Heart right ventricle (tissue), 16 donors: ENCODE measurements around the gene TYMP. TPM values are rescaled to one million over a fixed set of nuclear protein-coding genes. Genes with fewer than 3 reads are reported as not detected.

Experiments
- ATAC-seq, 8 donors: fragments of 200-7000 bp; cut with Tn5 transposase; one replicate each; pipeline ENCODE4 v1.9.1; 2020; ENCODE audit warnings: mild to moderate bottlenecking in 8 of 8, moderate library complexity in 8 of 8, moderate number of reproducible peaks in 1 of 8
- DNase-seq, 2 donors: peaks; one replicate each; pipeline ENCODE4 v3.0.0-alpha.2; 2020
- H3K27ac ChIP-seq, 10 donors: fragments of 200-600 bp; sonication (generic) in 2 of 10; one replicate each; pipeline versions ENCODE4 v1.5.0 to v1.8.0; 2020 to 2022; ENCODE audit warnings: mild to moderate bottlenecking in 3 of 10
- H3K27me3 ChIP-seq, 7 donors: fragments of 200-600 bp; one replicate each; pipeline ENCODE4 v1.8.0; 2021 to 2022; ENCODE audit warnings: mild to moderate bottlenecking in 2 of 7
- H3K36me3 ChIP-seq, 9 donors: fragments of 200-600 bp; sonication (generic) in 1 of 9; one replicate each; pipeline versions ENCODE4 v1.5.0 to v1.8.0; 2020 to 2022; ENCODE audit warnings: mild to moderate bottlenecking in 2 of 9
- H3K4me1 ChIP-seq, 9 donors: fragments of 200-600 bp; sonication (generic) in 1 of 9; one replicate each; pipeline versions ENCODE4 v1.5.0 to v1.8.0; 2020 to 2022; ENCODE audit warnings: mild to moderate bottlenecking in 4 of 9
- H3K4me3 ChIP-seq, 10 donors: fragments of 200-600 bp; sonication (generic) in 2 of 10; one replicate each; pipeline versions ENCODE4 v1.5.0 to v1.8.0; 2020 to 2022; ENCODE audit warnings: mild to moderate bottlenecking in 7 of 10, moderate library complexity in 2 of 10
- H3K9me3 ChIP-seq, 11 donors: fragments of 200-600 bp in 10 of 11; sonication (generic) in 2 of 11; one replicate each; pipeline versions ENCODE4 v1.5.0 to v1.8.0; 2013 to 2022; ENCODE audit warnings: mild to moderate bottlenecking in 2 of 11, control low read depth in 1 of 11, moderate library complexity in 1 of 11
- WGBS, 2 donors: extraction: QIAGEN DNeasy Blood & Tissue Kit; methylation state at CpG; one replicate each; pipeline ENCODE4 v1.1.7; 2013; ENCODE audit warnings: inconsistent platforms in 1 of 2; 5-methylcytosine and 5-hydroxymethylcytosine counted together
- intact Hi-C, 10 donors: fragments of 100-400 bp; cut with DNase I; formaldehyde crosslinking; loops; one replicate each; pipeline versions ENCODE4 v1.11.1 to v1.14.2; 2022
- polyA plus RNA-seq, 2 donors: library from polyadenylated mRNA; stranded (reverse); fragments of 200-250 nt; gene quantifications; one replicate each; pipeline ENCODE4 v1.2.3, GENCODE V29; 2013
- total RNA-seq, 10 donors: library from RNA; stranded (reverse); fragmentation: NEBNext Ultra II Directional in 3 of 10; extraction: Animal tissue kit (Norgen Biotek cat#: 25700) in 3 of 10; gene quantifications; one replicate each; pipeline versions ENCODE4 v1.2.1 to v1.2.4, GENCODE V29; 2021 to 2023
- TF ChIP-seq, protein P1 (sequence below), 9 donors: fragments of 200-600 bp; sonication (generic) in 2 of 9; IDR thresholded peaks; one replicate each; pipeline versions ENCODE4 v1.5.0 to v1.8.0; 2021 to 2022; ENCODE audit warnings: antibody characterized with exemption in 9 of 9, mild to moderate bottlenecking in 5 of 9, moderate library complexity in 1 of 9
- donor health status: Arrhythmogenic right ventricular cardiomyopathy.
- donor health status: ischemic (EF 13 %, LVEDD 7.1; RV severe dilation, severe dysfunction).
- donor health status: healthy with polysubstance abuse.
- donor health status: DM: no; HTN: yes; CAD: no.
- donor health status: DM: no; HTN: no; CAD: no.
- donor health status: ischemic (EF 25% LVEDD 6.9; RV normal size, moderate dysfunction).
- donor health status: ischemic (EF 25% LVEDD 5.7; RV mildly dilated, moderate dysfunction).
- donor health status: healthy.
- donor health status: DM: yes; HTN: yes; CAD: no.
- donor health status: Ischemic cardiomyopathy.
- donor health status: ischemic (EF 35%, LVEDD 5.7; RV mildly dilated, moderate dysfunction).
- donor health status: nonischemic (EF 11% LVEDD 7.7; RV severe dilation, severe dysfunction).
- donor health status: DM: yes; HTN: yes; CAD: no.
- donor health status: PGD.
- donor health status: ischemic (EF 29% LVEDD 5.4; RV normal size, mild dysfunction).
- donor health status: nonischemic (EF 23%, LVEDD 6.1; RV moderate dilation, normal function).

The TYMP gene
- total and polyA plus RNA-seq, 12 donors = 8.4 to 113 (median 17.3) TPM

DNA sequence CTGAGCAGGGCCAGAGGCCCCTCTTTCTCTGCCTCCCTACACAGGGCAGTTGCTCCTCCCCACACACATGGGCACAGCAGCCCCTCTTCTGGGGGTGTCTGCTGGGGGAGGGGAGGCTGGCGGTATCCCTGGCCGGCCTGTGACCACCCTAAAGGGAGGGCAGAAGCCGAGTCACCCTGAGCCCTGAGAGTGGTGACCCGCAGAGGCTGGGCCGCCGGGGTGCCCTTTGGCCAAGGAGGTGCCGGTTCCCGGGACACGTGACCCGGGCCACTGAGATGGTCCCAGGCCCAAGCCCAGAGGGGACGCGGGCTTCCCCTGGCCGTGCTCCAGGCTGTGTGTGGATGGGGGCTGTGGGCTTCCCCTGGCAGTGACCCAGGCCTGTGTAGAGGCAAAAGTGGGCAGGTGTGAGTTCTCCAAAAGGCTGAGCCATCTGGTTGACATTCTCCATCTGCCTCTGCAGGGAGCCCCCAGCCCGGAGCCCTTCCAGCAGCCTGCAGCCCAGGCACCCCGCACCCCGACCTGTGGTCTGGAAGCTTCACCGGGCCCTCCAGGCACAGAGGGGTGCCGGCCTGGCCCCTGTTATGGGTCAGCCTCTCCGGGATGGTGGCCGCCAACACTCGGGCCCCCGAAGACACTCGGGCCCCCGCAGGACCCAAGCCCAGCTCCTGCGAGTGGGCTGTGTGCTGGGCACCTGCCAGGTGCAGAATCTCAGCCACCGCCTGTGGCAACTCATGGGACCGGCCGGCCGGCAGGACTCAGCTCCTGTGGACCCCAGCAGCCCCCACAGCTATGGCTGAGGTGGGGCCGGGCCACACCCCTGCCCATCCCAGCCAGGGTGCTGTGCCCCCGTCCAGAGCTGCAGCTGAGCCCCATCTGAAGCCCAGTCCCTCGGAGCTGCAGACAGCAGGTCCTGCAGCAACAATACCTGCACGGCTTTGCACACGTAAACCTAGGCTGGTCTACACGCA is 47.4 kb downstream of the TYMP start:
- Histone ChIP-seq H3K4me3 (peak overlapping the region in 6 of 10 donors; percentile 34 to 60 (median 47)), H3K27me3 (peaks cover 23 to 77% (median 62%) of the 10 kb centered on the region in 7 donors), H3K4me1 (peaks cover 0 to 16% (median 11%) of the 10 kb centered on the region in 9 donors), H3K27ac (no peak overlapping the region), H3K36me3 (no peaks in the 10 kb centered on the region), H3K9me3 (no peaks in the 10 kb centered on the region)
- 63 to 65% methylated on average over 35 of the region's 35 CpGs for WGBS, 2 donors
- TF ChIP-seq, protein P1, sequence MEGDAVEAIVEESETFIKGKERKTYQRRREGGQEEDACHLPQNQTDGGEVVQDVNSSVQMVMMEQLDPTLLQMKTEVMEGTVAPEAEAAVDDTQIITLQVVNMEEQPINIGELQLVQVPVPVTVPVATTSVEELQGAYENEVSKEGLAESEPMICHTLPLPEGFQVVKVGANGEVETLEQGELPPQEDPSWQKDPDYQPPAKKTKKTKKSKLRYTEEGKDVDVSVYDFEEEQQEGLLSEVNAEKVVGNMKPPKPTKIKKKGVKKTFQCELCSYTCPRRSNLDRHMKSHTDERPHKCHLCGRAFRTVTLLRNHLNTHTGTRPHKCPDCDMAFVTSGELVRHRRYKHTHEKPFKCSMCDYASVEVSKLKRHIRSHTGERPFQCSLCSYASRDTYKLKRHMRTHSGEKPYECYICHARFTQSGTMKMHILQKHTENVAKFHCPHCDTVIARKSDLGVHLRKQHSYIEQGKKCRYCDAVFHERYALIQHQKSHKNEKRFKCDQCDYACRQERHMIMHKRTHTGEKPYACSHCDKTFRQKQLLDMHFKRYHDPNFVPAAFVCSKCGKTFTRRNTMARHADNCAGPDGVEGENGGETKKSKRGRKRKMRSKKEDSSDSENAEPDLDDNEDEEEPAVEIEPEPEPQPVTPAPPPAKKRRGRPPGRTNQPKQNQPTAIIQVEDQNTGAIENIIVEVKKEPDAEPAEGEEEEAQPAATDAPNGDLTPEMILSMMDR (IDR thresholded peaks at IDR 0.05) = no peak
- ATAC-seq (no peak), DNase-seq (no peak)
- intact Hi-C loops = no loop called here

DNA sequence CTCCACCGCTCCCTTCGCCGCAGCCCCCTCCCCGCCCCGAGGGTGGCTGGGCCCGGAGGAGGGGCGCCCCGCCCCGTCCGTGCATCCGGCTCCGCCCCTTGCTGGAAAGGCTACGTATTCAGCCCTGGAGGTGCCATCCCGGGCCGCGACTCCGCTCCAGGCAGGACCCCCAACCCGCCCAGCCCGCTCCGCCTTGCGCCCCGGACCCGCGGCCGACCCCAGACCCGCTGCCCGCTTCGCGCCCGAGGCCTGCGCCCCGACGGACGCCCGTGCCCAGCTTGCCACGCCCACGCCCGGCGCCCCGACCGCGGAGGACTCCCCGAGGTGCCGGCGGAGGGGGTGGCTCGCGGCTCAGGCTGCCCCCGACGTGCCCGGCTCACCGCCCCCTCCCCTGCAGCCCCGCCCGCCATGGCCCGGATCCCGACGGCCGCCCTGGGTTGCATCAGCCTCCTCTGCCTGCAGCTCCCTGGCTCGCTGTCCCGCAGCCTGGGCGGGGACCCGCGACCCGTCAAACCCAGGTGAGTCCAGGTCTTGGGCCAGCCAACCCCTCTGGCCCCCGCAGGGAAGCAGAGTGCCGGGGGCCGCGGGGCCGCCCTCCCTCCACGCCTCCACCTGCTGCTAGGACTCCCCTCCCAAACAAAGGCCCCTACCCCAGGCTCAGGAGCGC is 48.2 kb downstream of the TYMP start, which contains the start of gene ADM2:
TSS of gene ADM2 (plus strand) at position 104 of the 667 bp plus-strand sequence. CDS start at position 409, 305 bp downstream.
- no peak within 1 kb of the TSS for H3K27ac ChIP-seq
- intact Hi-C loops = no loop called here
- DNase-seq (peak in 1 of 2 donors; percentile 40), ATAC-seq (peak in 3 of 8 donors; percentile 13 to 45 (median 43))
- H3K4me1 ChIP-seq = peaks cover 0 to 16% (median 11%) of the 10 kb centered on the region in 9 donors
- H3K36me3 ChIP-seq = no peaks in the 10 kb centered on the region
- H3K27me3 ChIP-seq = peaks cover 23 to 70% (median 62%) of the 10 kb centered on the region in 7 donors
- no peaks in the 10 kb centered on the region for H3K9me3 ChIP-seq
- 4% methylated on average over 54 to 70 of the region's 70 CpGs for WGBS, 2 donors
- H3K4me3 ChIP-seq = peak within 1 kb of the TSS in 9 of 10 donors; percentile 32 to 60 (median 46)
- TF ChIP-seq, protein P1 (IDR thresholded peaks at IDR 0.05) = no peak

GRCh38 chr22:50481045-50481439 is 48.8 kb downstream of the TYMP start:
- Histone ChIP-seq H3K27ac (no peak overlapping the region), H3K27me3 (peaks cover 23 to 68% (median 62%) of the 10 kb centered on the region in 7 donors), H3K4me1 (peaks cover 0 to 16% (median 11%) of the 10 kb centered on the region in 9 donors), H3K36me3 (no peaks in the 10 kb centered on the region), H3K9me3 (no peaks in the 10 kb centered on the region), H3K4me3 (peak overlapping the region in 9 of 10 donors; percentile 32 to 60 (median 46))
- WGBS, 2 donors = 2 to 4% methylated on average over 37 to 45 of the region's 45 CpGs
- TF ChIP-seq, protein P1 (IDR thresholded peaks at IDR 0.05) = no peak
- DNase-seq (no peak), ATAC-seq (no peak)
- intact Hi-C loops = no loop called here

- intact Hi-C loops = no loop called here
- TF ChIP-seq, protein P1 (IDR thresholded peaks at IDR 0.05) = no peak
- Histone ChIP-seq H3K9me3 (no peaks in the 10 kb centered on the region), H3K4me3 (no peak overlapping the region), H3K4me1 (peaks cover 0 to 21% (median 17%) of the 10 kb centered on the region in 9 donors), H3K27me3 (peaks cover 23 to 64% (median 58%) of the 10 kb centered on the region in 7 donors), H3K36me3 (no peaks in the 10 kb centered on the region), H3K27ac (no peak overlapping the region)
- DNase-seq (no peak), ATAC-seq (no peak)
- 56 to 61% methylated on average over 11 of the region's 11 CpGs for WGBS, 2 donors
Measured at GRCh38 chr22:50479721-50480120, 50.1 kb downstream of the TYMP start.
